Right atrium auricular region (tissue), 2 donors: ENCODE measurements around the gene SF3B6. TPM values are rescaled to one million over a fixed set of nuclear protein-coding genes. Genes with fewer than 3 reads are reported as not detected.

Source experiments
- DNase-seq: peaks from one replicate; pipeline ENCODE4 v3.0.0-alpha.2; 2019; ENCODE audit warnings: low spot score
- H3K27ac ChIP-seq, 2 donors: fragments of 200-600 bp; sonication (generic); 1 replicate in 1 of 2; 2 replicates in 1 of 2; pipeline ENCODE4 v1.5.1; 2016 to 2019
- H3K27me3 ChIP-seq, 2 donors: fragments of 200-600 bp; sonication (generic); one replicate each; pipeline versions ENCODE4 v1.5.1 to v1.6.0; 2017 to 2019
- H3K36me3 ChIP-seq: fragments of 200-600 bp; sonication (generic); one replicate; pipeline ENCODE4 v1.5.1; 2016
- H3K4me1 ChIP-seq, 2 donors: fragments of 200-600 bp; sonication (generic); one replicate each; pipeline versions ENCODE4 v1.5.1 to v1.6.0; 2017 to 2019
- H3K4me3 ChIP-seq, 2 donors: fragments of 200-600 bp; sonication (generic); 1 replicate in 1 of 2; 2 replicates in 1 of 2; pipeline ENCODE4 v1.5.1; 2017 to 2019; ENCODE audit warnings: mild to moderate bottlenecking in 1 of 2, moderate library complexity in 1 of 2
- H3K9me3 ChIP-seq, 2 donors: fragments of 200-600 bp; sonication (generic); one replicate each; pipeline ENCODE4 v1.5.1; 2019
- CTCF ChIP-seq, 2 donors: fragments of 200-600 bp; sonication (generic); IDR thresholded peaks; one replicate each; pipeline ENCODE4 v1.5.1; 2019; ENCODE audit warnings: antibody characterized with exemption in 2 of 2
- total RNA-seq, 2 donors: library from RNA; depleted of rRNA; stranded (reverse); fragments of >200 nt; gene quantifications; one replicate each; pipeline ENCODE4 v1.1.0, GENCODE V29; 2016

The SF3B6 gene
- total RNA-seq, 2 donors from 2014 or later, result 71.2 to 74.8 TPM

- no peak for TF ChIP-seq CTCF (IDR thresholded peaks at IDR 0.05)
- H3K36me3 ChIP-seq, result peaks cover 24% of the 10 kb centered on the region
- H3K4me1 ChIP-seq, result no peaks in the 10 kb centered on the region
- H3K27ac ChIP-seq, result no peak overlapping the region
- H3K27me3 ChIP-seq, result no peaks in the 10 kb centered on the region
- H3K9me3 ChIP-seq, result no peaks in the 10 kb centered on the region
- no peak overlapping the region for H3K4me3 ChIP-seq
- DNase-seq, result no peak
Observed at GRCh38 chr2:24065341-24065740, 10.8 kb downstream of the SF3B6 start.

- Histone ChIP-seq H3K36me3 (no peaks in the 10 kb centered on the region), H3K4me3 (no peak overlapping the region), H3K9me3 (no peaks in the 10 kb centered on the region), H3K27me3 (no peaks in the 10 kb centered on the region), H3K27ac (no peak overlapping the region), H3K4me1 (no peaks in the 10 kb centered on the region)
- no peak for DNase-seq
- no peak for TF ChIP-seq CTCF (IDR thresholded peaks at IDR 0.05)
Observed at GRCh38 chr2:24058564-24059271, 17.4 kb downstream of the SF3B6 start.

- Histone ChIP-seq H3K27me3 (no peaks in the 10 kb centered on the region), H3K36me3 (no peaks in the 10 kb centered on the region), H3K9me3 (no peaks in the 10 kb centered on the region), H3K27ac (no peak overlapping the region), H3K4me1 (no peaks in the 10 kb centered on the region), H3K4me3 (no peak overlapping the region)
- TF ChIP-seq CTCF (IDR thresholded peaks at IDR 0.05), result no peak
- no peak for DNase-seq
Observed at GRCh38 chr2:24055750-24056149, 20.4 kb downstream of the SF3B6 start.

- TF ChIP-seq CTCF (IDR thresholded peaks at IDR 0.05), result no peak
- Histone ChIP-seq H3K9me3 (no peaks in the 10 kb centered on the region), H3K27ac (no peak overlapping the region), H3K4me1 (peaks cover 0 to 6% of the 10 kb centered on the region in 2 donors), H3K4me3 (no peak overlapping the region), H3K36me3 (no peaks in the 10 kb centered on the region), H3K27me3 (no peaks in the 10 kb centered on the region)
- no peak for DNase-seq
Observed at GRCh38 chr2:24054366-24055010, 21.6 kb downstream of the SF3B6 start.

GRCh38 chr2:24052951-24053350 is 23.2 kb downstream of the SF3B6 start:
- Histone ChIP-seq H3K27me3 (no peaks in the 10 kb centered on the region), H3K36me3 (no peaks in the 10 kb centered on the region), H3K4me3 (no peak overlapping the region), H3K4me1 (peaks cover 0 to 14% of the 10 kb centered on the region in 2 donors), H3K27ac (no peak overlapping the region), H3K9me3 (no peaks in the 10 kb centered on the region)
- TF ChIP-seq CTCF (IDR thresholded peaks at IDR 0.05), result no peak
- no peak for DNase-seq
